Measurements from ENCODE around the gene PPP1R14D. TPM values are rescaled to one million over a fixed set of nuclear protein-coding genes. Genes with fewer than 3 reads are reported as not detected.

PPP1R14D gene
- total RNA-seq, 1 donor from 2014 or later, result not detected

GRCh38 chr15:40773902-40774301 is 54.6 kb downstream of the PPP1R14D start:
- no peak for DNase-seq (ENCODE audit: extremely low spot score, unreplicated experiment)
- Mint-ChIP-seq H3K27ac (ENCODE audit: unreplicated experiment) (no peak overlapping the region), H3K4me3 (ENCODE audit: unreplicated experiment) (no peak overlapping the region), H3K9me3 (ENCODE audit: unreplicated experiment) (no peaks in the 10 kb centered on the region), H3K4me1 (ENCODE audit: unreplicated experiment) (peaks cover 29% of the 10 kb centered on the region), H3K36me3 (ENCODE audit: unreplicated experiment) (peaks cover 26% of the 10 kb centered on the region), H3K27me3 (ENCODE audit: unreplicated experiment) (no peaks in the 10 kb centered on the region)
- TF ChIP-seq CTCF (IDR thresholded peaks at IDR 0.05), result no peak

GRCh38 chr15:40773496-40773895 is 55.0 kb downstream of the PPP1R14D start:
- H3K27me3 Mint-ChIP-seq (ENCODE audit: unreplicated experiment), result no peaks in the 10 kb centered on the region

GRCh38 chr15:40772014-40772413 is 56.5 kb downstream of the PPP1R14D start:
- Mint-ChIP-seq H3K9me3 (ENCODE audit: unreplicated experiment) (no peaks in the 10 kb centered on the region), H3K27me3 (ENCODE audit: unreplicated experiment) (no peaks in the 10 kb centered on the region), H3K4me3 (ENCODE audit: unreplicated experiment) (no peak overlapping the region), H3K36me3 (ENCODE audit: unreplicated experiment) (peaks cover 26% of the 10 kb centered on the region), H3K4me1 (ENCODE audit: unreplicated experiment) (peaks cover 26% of the 10 kb centered on the region), H3K27ac (ENCODE audit: unreplicated experiment) (no peak overlapping the region)
- no peak for TF ChIP-seq CTCF (IDR thresholded peaks at IDR 0.05)
- no peak for DNase-seq (ENCODE audit: extremely low spot score, unreplicated experiment)

More at GRCh38 chr15:40773496-40773895, 55.0 kb downstream of the PPP1R14D start:
- no peaks in the 10 kb centered on the region for H3K9me3 Mint-ChIP-seq (ENCODE audit: unreplicated experiment)
- no peak overlapping the region for H3K27ac Mint-ChIP-seq (ENCODE audit: unreplicated experiment)
- H3K4me1 Mint-ChIP-seq (ENCODE audit: unreplicated experiment), result peaks cover 32% of the 10 kb centered on the region
- no peak for DNase-seq (ENCODE audit: extremely low spot score, unreplicated experiment)
- peaks cover 26% of the 10 kb centered on the region for H3K36me3 Mint-ChIP-seq (ENCODE audit: unreplicated experiment)
- no peak overlapping the region for H3K4me3 Mint-ChIP-seq (ENCODE audit: unreplicated experiment)
- no peak for TF ChIP-seq CTCF (IDR thresholded peaks at IDR 0.05)

- peaks cover 21% of the 10 kb centered on the region for H3K36me3 Mint-ChIP-seq (ENCODE audit: unreplicated experiment)
- H3K4me1 Mint-ChIP-seq (ENCODE audit: unreplicated experiment), result peaks cover 22% of the 10 kb centered on the region
- no peaks in the 10 kb centered on the region for H3K9me3 Mint-ChIP-seq (ENCODE audit: unreplicated experiment)
- DNase-seq (ENCODE audit: extremely low spot score, unreplicated experiment), result no peak
- no peak overlapping the region for H3K27ac Mint-ChIP-seq (ENCODE audit: unreplicated experiment)
- no peak overlapping the region for H3K4me3 Mint-ChIP-seq (ENCODE audit: unreplicated experiment)
- no peak for TF ChIP-seq CTCF (IDR thresholded peaks at IDR 0.05)
- H3K27me3 Mint-ChIP-seq (ENCODE audit: unreplicated experiment), result no peaks in the 10 kb centered on the region
These were observed 57.3 kb downstream of the PPP1R14D start for GRCh38 chr15:40771242-40771641.

- Mint-ChIP-seq H3K4me1 (ENCODE audit: unreplicated experiment) (peaks cover 30% of the 10 kb centered on the region), H3K4me3 (ENCODE audit: unreplicated experiment) (no peak overlapping the region), H3K27ac (ENCODE audit: unreplicated experiment) (peak overlapping the region; percentile 62), H3K9me3 (ENCODE audit: unreplicated experiment) (no peaks in the 10 kb centered on the region), H3K27me3 (ENCODE audit: unreplicated experiment) (no peaks in the 10 kb centered on the region), H3K36me3 (ENCODE audit: unreplicated experiment) (peaks cover 16% of the 10 kb centered on the region)
- DNase-seq (ENCODE audit: extremely low spot score, unreplicated experiment), result no peak
- no peak for TF ChIP-seq CTCF (IDR thresholded peaks at IDR 0.05)
These were observed 58.3 kb downstream of the PPP1R14D start for GRCh38 chr15:40770147-40770721.

All from osteocyte (in vitro differentiated cells).